Fibroblast of lung (primary cell): Measurements from ENCODE around the gene MAGED4. TPM values are rescaled to one million over a fixed set of nuclear protein-coding genes. Genes with fewer than 3 reads are reported as not detected.
"Not testable (repeated sequence)": the region's sequence is repeated elsewhere in the genome, so short reads cannot be mapped to it uniquely, and the experiment has no call there.

Experiments
- DNase-seq, 2 donors: peaks; one replicate each; pipeline versions ENCODE4 v3.0.0 to v3.0.0-alpha.2; 2010; ENCODE audit warnings: low read depth in 2 of 2
- H2AFZ ChIP-seq: 2 replicates; pipeline ENCODE4 v1.5.1; 2012; ENCODE audit warnings: low read length, control low read depth, inconsistent platforms
- H3K27ac ChIP-seq: 2 replicates; pipeline ENCODE4 v1.5.1; 2011; ENCODE audit warnings: low read length, control low read depth; ENCODE audit not compliant: insufficient read depth
- H3K27me3 ChIP-seq: 2 replicates; pipeline ENCODE4 v1.5.1; 2011; ENCODE audit warnings: mild to moderate bottlenecking, low read length; ENCODE audit not compliant: control insufficient read depth, insufficient read depth
- H3K36me3 ChIP-seq: 2 replicates; pipeline ENCODE4 v1.5.1; 2011; ENCODE audit warnings: low read length; ENCODE audit not compliant: control insufficient read depth, insufficient read depth
- H3K4me1 ChIP-seq: 2 replicates; pipeline ENCODE4 v1.5.1; 2011; ENCODE audit warnings: low read length; ENCODE audit not compliant: control insufficient read depth, insufficient read depth; ENCODE audit errors: extremely low read depth
- H3K4me2 ChIP-seq: 2 replicates; pipeline ENCODE4 v1.5.1; 2011; ENCODE audit warnings: low read length, control low read depth; ENCODE audit not compliant: insufficient read depth; ENCODE audit errors: extremely low read depth
- H3K4me3 ChIP-seq, 4 experiments: fragments of 200-600 bp in 1 of 4; sonication (generic) in 1 of 4; replicated peaks in 1 of 4; 2 replicates each; pipeline ENCODE4 v1.5.1; 2011 to 2016; ENCODE audit warnings: low read length in 4 of 4, low read depth in 3 of 4, mild to moderate bottlenecking in 3 of 4, control low read depth in 2 of 4, inconsistent platforms in 1 of 4, mixed read lengths in 1 of 4; ENCODE audit not compliant: insufficient read depth in 1 of 4; ENCODE audit errors: control extremely low read depth in 1 of 4
- H3K79me2 ChIP-seq: 2 replicates; pipeline ENCODE4 v1.5.1; 2012; ENCODE audit warnings: mild to moderate bottlenecking, low read length, inconsistent platforms; ENCODE audit not compliant: control insufficient read depth, insufficient read depth
- H3K9ac ChIP-seq: 2 replicates; pipeline ENCODE4 v1.5.1; 2011; ENCODE audit warnings: mild to moderate bottlenecking, low read length, control low read depth; ENCODE audit not compliant: insufficient read depth
- H3K9me3 ChIP-seq: 2 replicates; pipeline ENCODE4 v1.5.1; 2012; ENCODE audit warnings: low read depth, low read length; ENCODE audit not compliant: control insufficient read depth, insufficient read depth
- H4K20me1 ChIP-seq: 2 replicates; pipeline ENCODE4 v1.5.1; 2011; ENCODE audit warnings: low read length; ENCODE audit not compliant: control insufficient read depth, insufficient read depth; ENCODE audit errors: extremely low read depth
- CTCF ChIP-seq, 2 donors: IDR thresholded peaks in 1 of 2; conservative IDR thresholded peaks in 1 of 2; 1 replicate in 1 of 2; 2 replicates in 1 of 2; pipeline ENCODE4 v1.5.1; 2011 to 2012; ENCODE audit warnings: low read length in 2 of 2, control low read depth in 1 of 2, inconsistent platforms in 1 of 2, low read depth in 1 of 2, mild to moderate bottlenecking in 1 of 2
- EZH2 ChIP-seq: IDR thresholded peaks from 2 replicates; pipeline ENCODE4 v1.5.1; 2012; ENCODE audit warnings: low read length, control low read depth, mild to moderate bottlenecking; ENCODE audit errors: missing control alignments
- polyA plus RNA-seq, 2 donors: library from polyadenylated mRNA; depleted of rRNA in 1 of 2; stranded (reverse) in 1 of 2; unstranded in 1 of 2; fragments of >200 nt; gene quantifications; 2 replicates each; pipeline ENCODE4 v1.2.1, GENCODE V29; 2011 to 2012; ENCODE audit warnings: missing spikeins in 1 of 2
- total RNA-seq: library from RNA; depleted of rRNA; stranded (reverse); fragments of >200 nt; gene quantifications from 2 replicates; pipeline ENCODE4 v1.2.1, GENCODE V29; 2014

Gene MAGED4
- total and polyA plus RNA-seq, 2 donors (not counting 1 experiment from before 2014, with no cell fraction given): 26.9 to 33.4 TPM

- DNase-seq, H4K20me1 ChIP-seq, H3K36me3 ChIP-seq, H3K27ac ChIP-seq, H2AFZ ChIP-seq, H3K9ac ChIP-seq, H3K4me1 ChIP-seq, H3K79me2 ChIP-seq, H3K4me2 ChIP-seq, H3K27me3 ChIP-seq, H3K4me3 ChIP-seq, H3K9me3 ChIP-seq: not testable (repeated sequence)
Measured at GRCh38 chrX:52211405-52211804, 26.7 kb downstream of the MAGED4 start.

GRCh38 chrX:52213276-52213675 lies 28.6 kb downstream of the MAGED4 start:
- no peaks in the 10 kb centered on the region for H4K20me1 ChIP-seq
- no peak for TF ChIP-seq EZH2
- TF ChIP-seq CTCF (conservative IDR thresholded peaks at IDR 0.05 in 1 of 2, IDR thresholded peaks at IDR 0.05 in 1 of 2; ENCODE audit: low read depth in 1 of 2, low read length in 2 of 2): no peak
- no peak overlapping the region for H3K4me2 ChIP-seq
- no peak for DNase-seq
- no peaks in the 10 kb centered on the region for H3K27me3 ChIP-seq
- H3K4me3 ChIP-seq: no peak overlapping the region
- no peak overlapping the region for H2AFZ ChIP-seq
- no peaks in the 10 kb centered on the region for H3K4me1 ChIP-seq
- no peak overlapping the region for H3K27ac ChIP-seq
- H3K36me3 ChIP-seq: no peaks in the 10 kb centered on the region
- H3K9ac ChIP-seq: no peak overlapping the region
- no peaks in the 10 kb centered on the region for H3K9me3 ChIP-seq
- H3K79me2 ChIP-seq: no peaks in the 10 kb centered on the region

GRCh38 chrX:52216541-52216940 lies 31.9 kb downstream of the MAGED4 start:
- H3K9me3 ChIP-seq: no peaks in the 10 kb centered on the region
- H4K20me1 ChIP-seq: no peaks in the 10 kb centered on the region
- H3K9ac ChIP-seq: no peak overlapping the region
- no peak overlapping the region for H2AFZ ChIP-seq
- no peak overlapping the region for H3K4me3 ChIP-seq
- no peaks in the 10 kb centered on the region for H3K27me3 ChIP-seq
- DNase-seq: no peak
- TF ChIP-seq CTCF (conservative IDR thresholded peaks at IDR 0.05 in 1 of 2, IDR thresholded peaks at IDR 0.05 in 1 of 2; ENCODE audit: low read depth in 1 of 2, low read length in 2 of 2): no peak
- no peak for TF ChIP-seq EZH2
- H3K4me2 ChIP-seq: no peak overlapping the region
- no peaks in the 10 kb centered on the region for H3K79me2 ChIP-seq
- H3K36me3 ChIP-seq: no peaks in the 10 kb centered on the region
- H3K27ac ChIP-seq: no peak overlapping the region
- no peaks in the 10 kb centered on the region for H3K4me1 ChIP-seq
